Measurements from ENCODE around the gene RPL7L1.

The RPL7L1 gene

GRCh38 chr6:42879372-42880239 lies at the start of gene RPL7L1:
RPL7L1 (plus strand) TSS chr6:42879616; CDS start chr6:42879911, 295 bp downstream.
- H3K36me3 ChIP-seq (ENCODE audit: control insufficient read depth in 2 of 2, insufficient read depth in 1 of 2, low read length in 2 of 2), result peaks cover 35% of the 10 kb centered on the region in 2 experiments
- ChIA-PET POLR2A (interaction anchor here (0.5 to 5.8 kb wide), 32 partner anchors 8 to 1093 kb away, joined by 3 to 87 read pairs (median 4); partner anchors contain the start of genes BICRAL, BYSL, CNPY3 and CUL7), CTCF (interaction anchor here (0.7 to 6.2 kb wide), 11 partner anchors 10 to 1094 kb away, joined by 3 to 79 read pairs (median 3); partner anchors contain the start of gene TBCC)
- H3K4me1 ChIP-seq (ENCODE audit: control insufficient read depth, insufficient read depth, low read length), result no peaks in the 10 kb centered on the region
- H3K9me3 ChIP-seq (ENCODE audit: control insufficient read depth, insufficient read depth, low read depth, low read length), result no peaks in the 10 kb centered on the region
- H3K27ac ChIP-seq (ENCODE audit: extremely low read depth, low read depth, low read length), result peak within 1 kb of the TSS; percentile 99
- peak within 1 kb of the TSS; percentile 95 for H3K4me3 ChIP-seq (ENCODE audit: low read depth, low read length)
- TF ChIP-seq ZNF624 (tag by site-specific recombination; IDR thresholded peaks at IDR 0.05) (no peak), ZBTB7A (tag by site-specific recombination; IDR thresholded peaks at IDR 0.05; ENCODE audit: low read depth) (peak; percentile 77), ZNF776 (tag by site-specific recombination; IDR thresholded peaks at IDR 0.05; ENCODE audit: borderline replicate concordance) (no peak), ZNF629 (tag by site-specific recombination; IDR thresholded peaks at IDR 0.05) (peak; percentile 82), EGR2 (tag by site-specific recombination; IDR thresholded peaks at IDR 0.05; ENCODE audit: low read depth) (no peak), ZFP37 (tag by site-specific recombination; IDR thresholded peaks at IDR 0.05) (0 out of 2 replicates have a peak, but pooled peaks have one; percentile 64), ZBTB21 (tag by site-specific recombination; IDR thresholded peaks at IDR 0.05) (peak; percentile 51), YY2 (tag by site-specific recombination; IDR thresholded peaks at IDR 0.05) (peak; percentile 81), ZNF423 (tag by site-specific recombination; IDR thresholded peaks at IDR 0.05) (0 out of 2 replicates have a peak, but pooled peaks have one; percentile 22), ZNF16 (tag by site-specific recombination; IDR thresholded peaks at IDR 0.05; ENCODE audit: low read depth) (no peak), SP7 (tag by site-specific recombination; IDR thresholded peaks at IDR 0.05) (peak; percentile 66; the same call in 1 of the 2 replicates), KLF9 (tag by site-specific recombination; IDR thresholded peaks at IDR 0.05; ENCODE audit: low read depth) (peak; percentile 1; the same call in 1 of the 2 replicates), ZBTB11 (tag by site-specific recombination; conservative IDR thresholded peaks at IDR 0.05; ENCODE audit: low read depth) (peak; percentile 89), ZNF645 (tag by site-specific recombination; IDR thresholded peaks at IDR 0.05) (no peak), ZBTB10 (tag by site-specific recombination; IDR thresholded peaks at IDR 0.05) (0 out of 2 replicates have a peak, but pooled peaks have one; percentile 31), ZXDB (tag by site-specific recombination; IDR thresholded peaks at IDR 0.05) (peak; percentile 90), ZNF777 (tag by site-specific recombination; IDR thresholded peaks at IDR 0.05; ENCODE audit: borderline replicate concordance) (0 out of 2 replicates have a peak, but pooled peaks have one; percentile 44), ZNF10 (tag by site-specific recombination; IDR thresholded peaks at IDR 0.05) (no peak; the same call in 1 of the 2 replicates), GLI4 (tag by site-specific recombination; IDR thresholded peaks at IDR 0.05) (0 out of 2 replicates have a peak, but pooled peaks have one; percentile 39), ZNF24 (tag by site-specific recombination; IDR thresholded peaks at IDR 0.05) (peak; percentile 41; the same call in 1 of the 2 replicates), FEZF1 (tag by site-specific recombination; IDR thresholded peaks at IDR 0.05) (peak; percentile 85), YY1 (tag by site-specific recombination; IDR thresholded peaks at IDR 0.05) (peak; percentile 83), SP3 (tag by site-specific recombination; IDR thresholded peaks at IDR 0.05) (peak; percentile 40; the same call in 1 of the 2 replicates), KLF7 (tag by site-specific recombination; IDR thresholded peaks at IDR 0.05; ENCODE audit: borderline replicate concordance) (peak; percentile 62; the same call in 1 of the 2 replicates), CTCF (tag by site-specific recombination; IDR thresholded peaks at IDR 0.05) (peak; percentile 63), ZNF768 (tag by site-specific recombination; IDR thresholded peaks at IDR 0.05) (peak; percentile 31; the same call in 1 of the 2 replicates), ZFP41 (tag by site-specific recombination; IDR thresholded peaks at IDR 0.05; ENCODE audit: borderline replicate concordance) (no peak), ZNF785 (tag by site-specific recombination; IDR thresholded peaks at IDR 0.05) (0 out of 2 replicates have a peak, but pooled peaks have one; percentile 52)
